ENCODE data around the gene AXIN1.
"Not testable (repeated sequence)": the region's sequence is repeated elsewhere in the genome, so short reads cannot be mapped to it uniquely, and the experiment has no call there.

Gene AXIN1

GRCh38 chr16:280005-280460, 72.5 kb downstream of the AXIN1 start:
- no peak for DNase-seq

- no peak for DNase-seq
Measured at GRCh38 chr16:279531-279930, 73.0 kb downstream of the AXIN1 start.

GRCh38 chr16:278863-279366, 73.6 kb downstream of the AXIN1 start:
- no peak for DNase-seq

GRCh38 chr16:276426-277077, 76.0 kb downstream of the AXIN1 start:
- DNase-seq = no peak

GRCh38 chr16:275786-276232, 76.7 kb downstream of the AXIN1 start, which contains the start of gene RGS11:
TSS of gene RGS11 (minus strand) at chr16:275944. CDS start at chr16:275911, 33 bp downstream.
- DNase-seq = no peak

GRCh38 chr16:275041-275641, 77.4 kb downstream of the AXIN1 start:
- no peak for DNase-seq

GRCh38 chr16:273547-274421, 78.7 kb downstream of the AXIN1 start:
- no peak for DNase-seq

GRCh38 chr16:272633-273546, 79.6 kb downstream of the AXIN1 start:
- no peak for DNase-seq

- DNase-seq = no peak
Measured at GRCh38 chr16:270381-271255, 81.9 kb downstream of the AXIN1 start.

GRCh38 chr16:269061-269796, 83.3 kb downstream of the AXIN1 start:
- no peak for DNase-seq

GRCh38 chr16:268141-269053, 84.1 kb downstream of the AXIN1 start:
- DNase-seq = no peak

- not testable (repeated sequence) for DNase-seq
Measured at GRCh38 chr16:267562-267961, 85.0 kb downstream of the AXIN1 start.

GRCh38 chr16:266258-267164, 86.0 kb downstream of the AXIN1 start:
- no peak for DNase-seq

GRCh38 chr16:265711-266110, 86.8 kb downstream of the AXIN1 start:
- no peak for DNase-seq

GRCh38 chr16:265002-265529, 87.5 kb downstream of the AXIN1 start:
- no peak for DNase-seq

GRCh38 chr16:264440-264951, 88.0 kb downstream of the AXIN1 start:
- no peak for DNase-seq

- no peak for DNase-seq
Measured at GRCh38 chr16:263944-264343, 88.6 kb downstream of the AXIN1 start.

All from KG1 (cell line).